RWPE2 (cell line): ENCODE measurements around the gene WDR5B.

ENCODE experiments used
- ATAC-seq: fragments of 200-7000 bp; cut with Tn5 transposase; 3 replicates; pipeline ENCODE4 v1.9.1; 2021; ENCODE audit warnings: low read depth
- DNase-seq: peaks from one replicate; pipeline ENCODE4 v3.0.0-alpha.2; 2020; ENCODE audit warnings: low spot score
- H3K27ac ChIP-seq: fragments of 450-650 bp; 2 replicates; pipeline ENCODE4 v1.5.1; 2017; ENCODE audit warnings: mild to moderate bottlenecking; ENCODE audit not compliant: poor library complexity, severe bottlenecking
- H3K27me3 ChIP-seq: fragments of 250-450 bp; sonication (Bioruptor Pico); 2 replicates; pipeline ENCODE4 v1.5.1; 2021; ENCODE audit warnings: mild to moderate bottlenecking, moderate library complexity; ENCODE audit not compliant: insufficient read depth, poor library complexity, severe bottlenecking
- H3K36me3 ChIP-seq: fragments of 250-450 bp; sonication (Bioruptor Pico); 2 replicates; pipeline ENCODE4 v1.5.1; 2020; ENCODE audit warnings: low read depth, mild to moderate bottlenecking, moderate library complexity
- H3K4me1 ChIP-seq: fragments of 250-450 bp; sonication (Bioruptor Pico); 2 replicates; pipeline ENCODE4 v1.5.1; 2021; ENCODE audit warnings: mild to moderate bottlenecking, moderate library complexity; ENCODE audit not compliant: insufficient read depth, poor library complexity, severe bottlenecking
- H3K4me3 ChIP-seq: fragments of 250-450 bp; sonication (Bioruptor Pico); 2 replicates; pipeline ENCODE4 v1.5.1; 2021; ENCODE audit warnings: mild to moderate bottlenecking, moderate library complexity; ENCODE audit not compliant: severe bottlenecking
- H3K9me3 ChIP-seq: fragments of 250-450 bp; sonication (Bioruptor Pico); 2 replicates; pipeline ENCODE4 v1.5.1; 2021; ENCODE audit warnings: mild to moderate bottlenecking, moderate library complexity; ENCODE audit not compliant: severe bottlenecking
- TF ChIP-seq, protein P1 (sequence below): fragments of 450-650 bp; IDR thresholded peaks from one replicate; pipeline ENCODE4 v1.5.1; 2017; ENCODE audit warnings: mild to moderate bottlenecking, moderate library complexity; ENCODE audit not compliant: poor library complexity, severe bottlenecking

The WDR5B gene

DNA sequence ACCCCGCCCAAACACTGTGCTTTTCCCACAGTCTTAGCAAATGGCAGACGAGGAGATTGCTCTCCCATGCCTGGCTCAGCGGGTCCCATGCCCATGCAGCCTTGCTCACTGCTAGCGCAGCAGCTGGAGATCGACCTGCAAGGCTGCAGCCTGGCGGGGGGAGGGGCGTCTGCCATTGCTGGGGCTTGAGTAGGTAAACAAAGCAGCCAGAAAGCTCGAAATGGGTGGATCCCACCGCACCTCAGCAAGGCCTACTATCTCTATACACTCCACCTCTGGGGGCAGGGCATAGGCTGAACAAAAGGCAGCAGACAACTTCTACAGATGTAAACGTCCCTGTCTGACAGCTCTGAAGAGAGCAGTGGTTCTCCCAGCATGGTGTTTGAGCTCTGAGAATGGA lies 27.2 kb upstream of the WDR5B start:
- no peak overlapping the region for H3K4me3 ChIP-seq
- DNase-seq = no peak
- TF ChIP-seq, protein P1, sequence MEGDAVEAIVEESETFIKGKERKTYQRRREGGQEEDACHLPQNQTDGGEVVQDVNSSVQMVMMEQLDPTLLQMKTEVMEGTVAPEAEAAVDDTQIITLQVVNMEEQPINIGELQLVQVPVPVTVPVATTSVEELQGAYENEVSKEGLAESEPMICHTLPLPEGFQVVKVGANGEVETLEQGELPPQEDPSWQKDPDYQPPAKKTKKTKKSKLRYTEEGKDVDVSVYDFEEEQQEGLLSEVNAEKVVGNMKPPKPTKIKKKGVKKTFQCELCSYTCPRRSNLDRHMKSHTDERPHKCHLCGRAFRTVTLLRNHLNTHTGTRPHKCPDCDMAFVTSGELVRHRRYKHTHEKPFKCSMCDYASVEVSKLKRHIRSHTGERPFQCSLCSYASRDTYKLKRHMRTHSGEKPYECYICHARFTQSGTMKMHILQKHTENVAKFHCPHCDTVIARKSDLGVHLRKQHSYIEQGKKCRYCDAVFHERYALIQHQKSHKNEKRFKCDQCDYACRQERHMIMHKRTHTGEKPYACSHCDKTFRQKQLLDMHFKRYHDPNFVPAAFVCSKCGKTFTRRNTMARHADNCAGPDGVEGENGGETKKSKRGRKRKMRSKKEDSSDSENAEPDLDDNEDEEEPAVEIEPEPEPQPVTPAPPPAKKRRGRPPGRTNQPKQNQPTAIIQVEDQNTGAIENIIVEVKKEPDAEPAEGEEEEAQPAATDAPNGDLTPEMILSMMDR = no peak
- H3K27me3 ChIP-seq = no peaks in the 10 kb centered on the region
- ATAC-seq = no peak
- peaks cover 9% of the 10 kb centered on the region for H3K4me1 ChIP-seq
- no peaks in the 10 kb centered on the region for H3K9me3 ChIP-seq
- H3K36me3 ChIP-seq = peaks cover 89% of the 10 kb centered on the region
- H3K27ac ChIP-seq = no peak overlapping the region

DNA sequence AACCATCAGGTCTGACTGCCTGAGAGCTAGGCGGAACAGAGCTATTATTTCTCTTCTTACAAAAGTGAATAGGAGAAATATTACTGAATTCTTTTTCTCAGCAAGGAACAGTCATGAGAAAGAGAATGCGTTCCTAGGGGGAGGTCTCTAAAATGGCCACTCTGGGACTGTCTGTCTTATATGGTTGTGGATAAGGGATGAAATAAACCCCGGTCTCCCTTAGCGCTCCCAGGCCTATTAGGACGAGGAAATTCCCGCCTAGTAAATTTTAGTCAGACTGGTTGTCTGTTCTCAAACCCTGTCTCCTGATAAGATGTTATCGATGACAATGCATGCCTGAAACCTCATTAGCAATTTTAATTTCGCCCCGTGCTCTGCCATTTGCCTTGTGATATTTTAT lies 20.1 kb upstream of the WDR5B start:
- Histone ChIP-seq H3K36me3 (peaks cover 93% of the 10 kb centered on the region), H3K9me3 (no peaks in the 10 kb centered on the region), H3K27me3 (no peaks in the 10 kb centered on the region), H3K4me3 (no peak overlapping the region), H3K27ac (no peak overlapping the region), H3K4me1 (no peaks in the 10 kb centered on the region)
- no peak for ATAC-seq
- DNase-seq = no peak
- TF ChIP-seq, protein P1 = no peak

DNA sequence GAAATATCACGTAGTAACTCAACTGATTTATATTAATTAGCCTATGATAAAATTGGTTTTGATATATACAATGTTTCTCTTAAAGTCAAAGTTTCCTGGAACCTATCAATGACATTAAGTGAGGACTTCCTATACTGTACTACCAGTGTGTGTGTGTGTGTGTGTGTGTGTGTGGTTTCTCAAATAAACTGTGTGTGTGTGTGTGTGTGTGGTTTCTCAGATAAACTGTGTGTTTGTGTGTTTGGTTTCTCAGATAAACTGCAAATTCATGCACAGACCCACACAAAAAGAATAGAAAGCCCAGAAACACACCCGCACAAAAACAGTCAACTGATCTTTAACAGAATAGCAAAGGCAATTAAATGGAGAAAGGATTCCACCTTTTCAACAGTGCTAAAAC lies 14.5 kb upstream of the WDR5B start:
- Histone ChIP-seq H3K9me3 (no peaks in the 10 kb centered on the region), H3K36me3 (peaks cover 87% of the 10 kb centered on the region), H3K27ac (no peak overlapping the region), H3K4me3 (no peak overlapping the region), H3K4me1 (no peaks in the 10 kb centered on the region), H3K27me3 (no peaks in the 10 kb centered on the region)
- no peak for DNase-seq
- no peak for ATAC-seq
- TF ChIP-seq, protein P1 = no peak

DNA sequence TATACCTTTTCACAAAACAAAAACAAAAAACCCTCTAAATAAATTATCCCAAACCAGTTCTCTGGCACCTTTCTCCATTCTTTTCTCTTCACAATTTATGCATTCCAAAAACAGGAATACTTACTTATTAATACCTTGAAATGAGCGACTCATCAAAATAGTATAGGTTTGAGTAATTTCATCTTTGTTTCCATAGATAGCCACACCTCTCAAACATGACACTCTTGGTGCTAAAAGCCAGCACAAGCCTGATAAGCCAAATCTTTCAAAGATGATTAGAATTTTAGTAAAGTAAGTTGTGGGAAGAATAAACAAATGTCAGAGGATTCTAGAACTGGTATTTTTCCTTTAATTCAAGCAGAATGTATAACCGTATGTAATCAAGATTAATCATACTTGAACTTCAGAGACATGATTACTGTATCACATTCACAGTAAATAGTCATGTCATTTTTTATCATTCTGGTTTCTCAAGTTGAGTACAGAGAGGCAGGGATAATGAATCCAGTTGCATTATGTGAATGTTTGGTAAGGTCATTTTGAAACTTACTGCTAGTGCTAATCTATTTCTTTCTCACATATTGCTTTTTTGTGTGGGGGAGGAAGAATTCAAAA lies 12.1 kb upstream of the WDR5B start:
- DNase-seq = no peak
- Histone ChIP-seq H3K36me3 (peaks cover 86% of the 10 kb centered on the region), H3K27ac (no peak overlapping the region)

DNA sequence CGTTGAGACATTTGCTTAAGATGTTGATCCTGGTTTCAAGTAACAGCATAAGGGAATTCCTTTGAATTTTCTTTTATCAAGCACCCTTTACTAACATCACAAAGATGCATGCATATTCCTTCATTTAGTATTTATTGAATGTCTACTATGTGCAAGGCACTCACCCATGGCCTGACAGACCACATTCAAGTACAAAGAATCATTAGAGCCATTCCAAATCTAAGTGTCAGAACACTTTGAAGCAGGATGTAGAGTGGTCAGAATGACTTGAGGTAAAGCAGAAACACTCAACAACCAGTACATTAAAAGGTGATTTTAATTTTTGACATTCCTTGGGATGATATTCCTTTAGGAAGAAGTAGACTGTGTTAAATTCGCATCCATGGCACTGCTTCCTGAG lies 6.0 kb upstream of the WDR5B start:
- Histone ChIP-seq H3K36me3 (peaks cover 53% of the 10 kb centered on the region), H3K9me3 (no peaks in the 10 kb centered on the region), H3K4me1 (no peaks in the 10 kb centered on the region), H3K4me3 (no peak overlapping the region), H3K27ac (no peak overlapping the region), H3K27me3 (no peaks in the 10 kb centered on the region)
- no peak for DNase-seq
- TF ChIP-seq, protein P1 = no peak
- ATAC-seq = no peak

More for the DNA sequence above, 12.1 kb upstream of the WDR5B start:
- TF ChIP-seq, protein P1 = no peak
- Histone ChIP-seq H3K4me1 (no peaks in the 10 kb centered on the region), H3K4me3 (no peak overlapping the region), H3K27me3 (no peaks in the 10 kb centered on the region), H3K9me3 (no peaks in the 10 kb centered on the region)
- no peak for ATAC-seq
